Activated CD8-positive, alpha-beta memory T cell treated with anti-CD3 and anti-CD28 coated beads for 24 hours (primary cell): Measurements from ENCODE around the gene TRERF1.

Experiments used
- DNase-seq: peaks from one replicate; pipeline ENCODE4 v3.0.0-alpha.2; 2020

TRERF1 gene

GRCh38 chr6:42269974-42270510 lies 181.7 kb downstream of the TRERF1 start:
- DNase-seq: no peak

GRCh38 chr6:42269553-42269952 lies 182.2 kb downstream of the TRERF1 start:
- DNase-seq: no peak

- no peak for DNase-seq
These were observed 182.9 kb downstream of the TRERF1 start for GRCh38 chr6:42268835-42269204.

GRCh38 chr6:42268016-42268834 lies 183.5 kb downstream of the TRERF1 start:
- no peak for DNase-seq

- DNase-seq: no peak
These were observed 185.2 kb downstream of the TRERF1 start for GRCh38 chr6:42266538-42266937.

- DNase-seq: no peak
These were observed 186.8 kb downstream of the TRERF1 start for GRCh38 chr6:42264852-42265390.

- DNase-seq: no peak
These were observed 187.4 kb downstream of the TRERF1 start for GRCh38 chr6:42264162-42264851.

- DNase-seq: no peak
These were observed 188.5 kb downstream of the TRERF1 start for GRCh38 chr6:42263165-42263728.

- DNase-seq: peak; percentile 82
These were observed 190.8 kb downstream of the TRERF1 start for GRCh38 chr6:42260972-42261371.

- DNase-seq: no peak
These were observed 191.3 kb downstream of the TRERF1 start for GRCh38 chr6:42260396-42260888.

GRCh38 chr6:42259841-42260395 lies 191.8 kb downstream of the TRERF1 start:
- no peak for DNase-seq

- DNase-seq: no peak
These were observed 192.4 kb downstream of the TRERF1 start for GRCh38 chr6:42259286-42259685.

GRCh38 chr6:42257614-42258013 lies 194.1 kb downstream of the TRERF1 start:
- no peak for DNase-seq

GRCh38 chr6:42257063-42257462 lies 194.7 kb downstream of the TRERF1 start:
- DNase-seq: no peak

- no peak for DNase-seq
These were observed 196.7 kb downstream of the TRERF1 start for GRCh38 chr6:42255050-42255449.

GRCh38 chr6:42254505-42254904 lies 197.2 kb downstream of the TRERF1 start:
- no peak for DNase-seq

GRCh38 chr6:42251911-42252637 lies 199.7 kb downstream of the TRERF1 start:
- no peak for DNase-seq

- no peak for DNase-seq
These were observed 200.2 kb downstream of the TRERF1 start for GRCh38 chr6:42251500-42251899.

- DNase-seq: no peak
These were observed 201.3 kb downstream of the TRERF1 start for GRCh38 chr6:42250274-42250931.

- DNase-seq: no peak
These were observed 202.4 kb downstream of the TRERF1 start for GRCh38 chr6:42249279-42249678.

- DNase-seq: no peak
These were observed 208.7 kb downstream of the TRERF1 start for GRCh38 chr6:42243046-42243445.

- DNase-seq: no peak
These were observed 209.8 kb downstream of the TRERF1 start for GRCh38 chr6:42241915-42242314.
